GM18502 (cell line): Measurements from ENCODE around the gene TTC21B.

ENCODE experiments used
- ATAC-seq: cut with Tn5 transposase; IDR thresholded peaks from one replicate; pipeline ENCODE4 v1.9.1; 2021; ENCODE audit warnings: mild to moderate bottlenecking; ENCODE audit not compliant: unreplicated experiment, poor library complexity

The TTC21B gene

GRCh38 chr2:165844216-165844615 lies 109.4 kb downstream of the TTC21B start:
- ATAC-seq, result no peak

GRCh38 chr2:165843351-165843750 lies 110.2 kb downstream of the TTC21B start:
- no peak for ATAC-seq

GRCh38 chr2:165840333-165840958 lies 113.1 kb downstream of the TTC21B start:
- ATAC-seq, result no peak

GRCh38 chr2:165839610-165840009 lies 114.0 kb downstream of the TTC21B start:
- no peak for ATAC-seq

GRCh38 chr2:165837122-165837521 lies 116.5 kb downstream of the TTC21B start:
- ATAC-seq, result no peak

GRCh38 chr2:165835363-165835762 lies 118.2 kb downstream of the TTC21B start:
- no peak for ATAC-seq

- no peak for ATAC-seq
Measured at GRCh38 chr2:165833156-165833555, 120.4 kb downstream of the TTC21B start.

GRCh38 chr2:165827921-165828276 lies 125.7 kb downstream of the TTC21B start:
- no peak for ATAC-seq

GRCh38 chr2:165827016-165827920 lies 126.3 kb downstream of the TTC21B start:
- ATAC-seq, result peak; percentile 69

GRCh38 chr2:165825041-165825440 lies 128.5 kb downstream of the TTC21B start:
- no peak for ATAC-seq
